IMR-90 (cell line): ENCODE measurements around the gene CAPN5. TPM values are rescaled to one million over a fixed set of nuclear protein-coding genes. Genes with fewer than 3 reads are reported as not detected.

Experiments
- ATAC-seq: fragments of 200-7000 bp; cut with Tn5 transposase; 2 replicates; pipeline ENCODE4 v1.9.1; 2020; ENCODE audit warnings: low read depth, mild to moderate bottlenecking, moderate library complexity
- BruUV-seq: library from RNA; stranded (reverse); fragments of 400-500 nt; replicated peaks from 2 replicates; lab custom pipeline; 2021; lab: Mats Ljungman, UMichigan
- CTCF ChIA-PET: fragments of 300-600 bp; formaldehyde crosslinking; extraction: SDS; loops from one replicate; lab custom pipeline; 2021; ENCODE audit warnings: antibody characterized with exemption; lab: Yijun Ruan, JAX
- POLR2A ChIA-PET: fragments of 300-600 bp; sonication (Branson Sonifier 250); formaldehyde crosslinking; loops from one replicate; lab custom pipeline; 2022; ENCODE audit warnings: antibody characterized with exemption; ENCODE audit not compliant: unreplicated experiment; lab: Charles Lee
- DNase-seq: peaks from one replicate; pipeline ENCODE4 v3.0.0; 2013
- H2AFZ ChIP-seq: replicated peaks from 2 replicates; pipeline ENCODE3; 2013; ENCODE audit warnings: low read length, mild to moderate bottlenecking; ENCODE audit not compliant: poor library complexity
- H2AK5ac ChIP-seq: 2 replicates; pipeline ENCODE4 v1.6.1; 2013; ENCODE audit warnings: low read depth, low read length, inconsistent platforms
- H2AK9ac ChIP-seq: replicated peaks from 2 replicates; pipeline ENCODE3; 2013; ENCODE audit warnings: mild to moderate bottlenecking, low read depth, low read length, moderate library complexity; ENCODE audit not compliant: poor library complexity
- H2BK120ac ChIP-seq: 2 replicates; pipeline ENCODE4 v1.6.1; 2013; ENCODE audit warnings: low read depth, low read length, inconsistent platforms
- H2BK15ac ChIP-seq: 3 replicates; pipeline ENCODE4 v1.6.1; 2013; ENCODE audit warnings: low read depth, low read length, inconsistent platforms
- H2BK20ac ChIP-seq: 2 replicates; pipeline ENCODE4 v1.6.1; 2013; ENCODE audit warnings: low read depth, mild to moderate bottlenecking, inconsistent platforms, low read length, moderate library complexity
- H2BK5ac ChIP-seq: 2 replicates; pipeline ENCODE4 v1.6.1; 2013; ENCODE audit warnings: mild to moderate bottlenecking, low read depth, low read length, inconsistent platforms; ENCODE audit not compliant: poor library complexity, severe bottlenecking
- H3K14ac ChIP-seq: replicated peaks from 2 replicates; pipeline ENCODE4 v1.6.1; 2013; ENCODE audit warnings: low read depth, low read length, inconsistent platforms
- H3K18ac ChIP-seq: 2 replicates; pipeline ENCODE4 v1.6.1; 2013; ENCODE audit warnings: low read depth, low read length, control low read depth
- H3K23ac ChIP-seq: 2 replicates; pipeline ENCODE4 v1.6.1; 2013; ENCODE audit warnings: low read depth, low read length, inconsistent platforms
- H3K27ac ChIP-seq: 2 replicates; pipeline ENCODE4 v1.5.1; 2013; ENCODE audit warnings: mild to moderate bottlenecking, control low read depth, low read length; ENCODE audit not compliant: insufficient read depth
- H3K27me3 ChIP-seq: 2 replicates; pipeline ENCODE4 v1.6.1; 2013; ENCODE audit warnings: low read length; ENCODE audit not compliant: control insufficient read depth, insufficient read depth
- H3K36me3 ChIP-seq: 2 replicates; pipeline ENCODE4 v1.6.1; 2013; ENCODE audit warnings: low read length, mixed read lengths; ENCODE audit not compliant: control insufficient read depth, insufficient read depth
- H3K4ac ChIP-seq: 2 replicates; pipeline ENCODE4 v1.6.1; 2013; ENCODE audit warnings: low read depth, low read length, inconsistent platforms
- H3K4me1 ChIP-seq: 2 replicates; pipeline ENCODE4 v1.6.1; 2013; ENCODE audit warnings: low read length, mixed read lengths; ENCODE audit not compliant: control insufficient read depth, insufficient read depth
- H3K4me2 ChIP-seq: 2 replicates; pipeline ENCODE4 v1.6.1; 2013; ENCODE audit warnings: low read depth, mild to moderate bottlenecking, control low read depth, low read length, moderate library complexity
- H3K4me3 ChIP-seq: 2 replicates; pipeline ENCODE4 v1.5.1; 2013; ENCODE audit warnings: low read depth, mild to moderate bottlenecking, control low read depth, low read length, moderate library complexity; ENCODE audit not compliant: insufficient read depth
- H3K56ac ChIP-seq: 2 replicates; pipeline ENCODE4 v1.6.1; 2013; ENCODE audit warnings: low read length, inconsistent platforms; ENCODE audit not compliant: insufficient read depth; ENCODE audit errors: extremely low read depth
- H3K79me1 ChIP-seq, 2 experiments: 2 replicates each; pipeline ENCODE4 v1.6.1; 2013; ENCODE audit warnings: low read length in 2 of 2, inconsistent platforms in 1 of 2, low read depth in 1 of 2
- H3K9ac ChIP-seq: 2 replicates; pipeline ENCODE4 v1.6.1; 2013; ENCODE audit warnings: low read depth, low read length, control low read depth
- H3K9me1 ChIP-seq: 2 replicates; pipeline ENCODE4 v1.6.1; 2013; ENCODE audit warnings: low read length, inconsistent platforms; ENCODE audit not compliant: insufficient read depth
- H3K9me3 ChIP-seq: 2 replicates; pipeline ENCODE4 v1.6.1; 2013; ENCODE audit warnings: low read length; ENCODE audit not compliant: control insufficient read depth, insufficient read depth
- H4K20me1 ChIP-seq: 2 replicates; pipeline ENCODE4 v1.6.1; 2013; ENCODE audit warnings: low read length, inconsistent platforms; ENCODE audit not compliant: insufficient read depth
- H4K5ac ChIP-seq: 2 replicates; pipeline ENCODE4 v1.6.1; 2013; ENCODE audit warnings: mild to moderate bottlenecking, low read depth, low read length, control low read depth
- H4K8ac ChIP-seq, 2 experiments: 2 replicates each; pipeline ENCODE4 v1.6.1; 2013; ENCODE audit warnings: low read depth in 2 of 2, low read length in 2 of 2, control low read depth in 1 of 2, inconsistent platforms in 1 of 2
- H4K91ac ChIP-seq: 2 replicates; pipeline ENCODE4 v1.6.1; 2013; ENCODE audit warnings: low read depth, low read length, inconsistent platforms; ENCODE audit not compliant: insufficient read depth
- CTCF ChIP-seq: conservative IDR thresholded peaks from 2 replicates; pipeline ENCODE4 v1.5.1; 2012; ENCODE audit warnings: mild to moderate bottlenecking, low read depth, low read length, improper control_type of control experiment
- MXI1 ChIP-seq: IDR thresholded peaks from 2 replicates; pipeline ENCODE4 v1.6.1; 2012; ENCODE audit warnings: low read depth, mild to moderate bottlenecking, low read length, moderate library complexity, borderline replicate concordance
- USF2 ChIP-seq: fragments of 150-350 bp; IDR thresholded peaks from 2 replicates; pipeline ENCODE4 v1.6.1; 2017; ENCODE audit warnings: mild to moderate bottlenecking, antibody characterized with exemption, low read length, low read depth
- WGBS, 2 experiments: methylation state at CpG; one replicate each; pipeline versions ENCODE4 v1.1.5 to v1.1.7; 2013; ENCODE audit warnings: missing lambda C conversion rate in 2 of 2; ENCODE audit not compliant: insufficient read length in 1 of 2; ENCODE audit errors: extremely low coverage in 2 of 2; 5-methylcytosine and 5-hydroxymethylcytosine counted together
- dilution Hi-C: fragments of 300-500 bp; cut with HindIII; formaldehyde crosslinking; loops from one replicate; pipeline ENCODE4 v1.14.3; 2018; ENCODE audit warnings: low sequenced_read_pairs; ENCODE audit not compliant: unreplicated experiment
- in situ Hi-C: fragments of 300-500 bp; cut with MboI; formaldehyde crosslinking; loops from 3 replicates; pipeline ENCODE4 v1.14.3; 2019; ENCODE audit warnings: low sequenced_read_pairs, inconsistent platforms, mixed read lengths
- intact Hi-C: fragments of 100-400 bp; cut with micrococcal nuclease; formaldehyde crosslinking; loops from 2 replicates; pipeline ENCODE4 v1.10.0; 2022
- polyA plus RNA-seq, 3 experiments: library from polyadenylated mRNA; depleted of rRNA; stranded (reverse); fragments of >200 nt; gene quantifications; 2 replicates each; pipeline ENCODE4 v1.2.3, GENCODE V29; 2012; ENCODE audit warnings: low replicate concordance in 1 of 3
- total RNA-seq: library from RNA; depleted of rRNA; stranded (reverse); fragments of >200 nt; gene quantifications from 2 replicates; pipeline ENCODE4 v1.2.3, GENCODE V29; 2012

The CAPN5 gene
- total and polyA plus RNA-seq, 2 of the 4 experiments (the other 2 are of a cell fraction) = 8.1 to 24.0 TPM

GRCh38 chr11:77084581-77085191 lies 17.9 kb downstream of the CAPN5 start:
- H3K27me3 ChIP-seq = no peaks in the 10 kb centered on the region
- in situ Hi-C loops (no loop called here), dilution Hi-C loops (no loop called here), intact Hi-C loops (no loop called here)
- H2BK5ac ChIP-seq = no peak overlapping the region
- H4K20me1 ChIP-seq = no peaks in the 10 kb centered on the region
- H3K4me3 ChIP-seq = no peak overlapping the region
- H3K18ac ChIP-seq = no peak overlapping the region
- H3K4ac ChIP-seq = no peak overlapping the region
- H2BK120ac ChIP-seq = no peak overlapping the region
- no peak overlapping the region for H2AK5ac ChIP-seq
- no peak overlapping the region for H2AFZ ChIP-seq
- no peak overlapping the region for H4K91ac ChIP-seq
- BruUV-seq = no TSS peak
- H3K56ac ChIP-seq = no peak overlapping the region
- no peak overlapping the region for H2BK20ac ChIP-seq
- no peak overlapping the region for H3K27ac ChIP-seq
- peak overlapping the region; percentile 65 for H2AK9ac ChIP-seq
- WGBS, 2 experiments = 97% methylated on average over 5 of the region's 25 CpGs; no CpG with 5 or more reads in 1 of the 2 experiments
- peaks cover 4% of the 10 kb centered on the region; the same call in 1 of the 2 replicates for H3K36me3 ChIP-seq
- H2BK15ac ChIP-seq = no peak overlapping the region
- H4K5ac ChIP-seq = no peak overlapping the region
- TF ChIP-seq CTCF (no peak), MXI1 (no peak), USF2 (no peak)
- H3K14ac ChIP-seq = no peak overlapping the region
- no peak overlapping the region for H3K4me2 ChIP-seq
- no peak overlapping the region for H4K8ac ChIP-seq
- POLR2A ChIA-PET = no interaction called here
- no peaks in the 10 kb centered on the region for H3K9me3 ChIP-seq
- no peak overlapping the region for H3K9ac ChIP-seq
- CTCF ChIA-PET = no interaction called here
- H3K4me1 ChIP-seq = peaks cover 15% of the 10 kb centered on the region
- peaks cover 5% of the 10 kb centered on the region; the same call in 1 of the 2 replicates for H3K9me1 ChIP-seq
- ATAC-seq (no peak), DNase-seq (no peak)
- H3K79me1 ChIP-seq = peaks cover 7 to 21% of the 10 kb centered on the region in 2 experiments
- H3K23ac ChIP-seq = no peak overlapping the region
